HL-60 (cell line): ENCODE measurements around the gene STK17A.

Source experiments
- DNase-seq, 2 experiments: peaks; one replicate each; pipeline ENCODE4 v3.0.0-alpha.2; 2010 to 2020; ENCODE audit warnings: low read depth in 1 of 2, low spot score in 1 of 2
- H3K27ac ChIP-seq: fragments of 250-450 bp; sonication (Bioruptor Pico); replicated peaks from 2 replicates; pipeline ENCODE4 v1.5.1; 2020; ENCODE audit warnings: mild to moderate bottlenecking, moderate library complexity
- H3K27me3 ChIP-seq: fragments of 250-450 bp; sonication (Bioruptor Pico); 2 replicates; pipeline ENCODE4 v1.5.1; 2021; ENCODE audit warnings: mild to moderate bottlenecking, moderate library complexity; ENCODE audit not compliant: insufficient read depth, poor library complexity, severe bottlenecking
- H3K4me3 ChIP-seq: replicated peaks from 2 replicates; pipeline ENCODE4 v1.5.1; 2011; ENCODE audit warnings: mild to moderate bottlenecking, control low read depth, low read length; ENCODE audit not compliant: insufficient read depth
- GABPA ChIP-seq: IDR thresholded peaks from 2 replicates; pipeline ENCODE4 v1.6.1; 2012; ENCODE audit warnings: low read depth
- POLR2AphosphoS5 ChIP-seq: IDR thresholded peaks from 2 replicates; pipeline ENCODE4 v1.6.1; 2012; ENCODE audit warnings: low read depth
- SPI1 ChIP-seq: IDR thresholded peaks from 2 replicates; pipeline ENCODE4 v1.6.1; 2012; ENCODE audit warnings: low read depth, mild to moderate bottlenecking, borderline replicate concordance
- TF ChIP-seq, protein P1 (sequence below): IDR thresholded peaks from 2 replicates; pipeline ENCODE4 v1.6.1; 2012; ENCODE audit warnings: low read depth; ENCODE audit not compliant: insufficient replicate concordance
- TF ChIP-seq, protein P2 (sequence below): IDR thresholded peaks from one replicate; pipeline ENCODE4 v1.5.1; 2011; ENCODE audit warnings: low read length, control low read depth, inconsistent platforms; ENCODE audit not compliant: insufficient read depth

STK17A gene

DNA sequence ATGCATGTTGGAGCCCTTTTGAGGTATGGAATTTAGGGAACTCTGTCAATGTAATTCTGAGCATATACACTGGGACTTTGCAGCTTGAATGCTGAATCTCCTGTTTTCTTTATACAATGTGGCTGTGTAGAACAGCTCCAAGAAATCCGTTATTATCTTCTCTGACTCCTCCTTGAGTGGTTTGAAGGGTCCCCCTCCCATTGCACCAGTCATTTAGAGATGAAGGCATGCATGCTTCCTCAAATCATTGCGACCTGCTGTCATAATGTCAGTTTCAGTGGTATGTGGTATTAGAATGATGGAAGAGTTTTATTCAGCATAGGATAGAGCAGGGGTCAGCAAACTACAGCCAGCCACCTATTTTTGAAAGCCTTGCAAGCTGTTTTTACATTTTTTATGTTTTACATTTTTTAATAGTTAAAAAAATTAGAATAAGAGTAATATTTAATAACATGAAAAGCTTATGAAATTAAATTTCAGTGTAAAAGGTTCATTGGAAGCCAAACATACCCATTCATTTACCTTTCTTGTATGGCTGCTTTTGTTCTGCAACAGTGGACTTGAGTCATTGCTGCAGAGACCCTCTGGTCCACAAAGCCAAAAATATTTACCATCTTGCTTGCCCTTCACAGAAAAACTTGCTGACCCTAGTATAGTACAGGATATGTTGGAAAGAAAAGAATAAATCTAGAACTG lies 8.1 kb downstream of the STK17A start:
- no peak overlapping the region for H3K27ac ChIP-seq
- TF ChIP-seq GABPA (no peak), POLR2AphosphoS5 (no peak), SPI1 (no peak)
- TF ChIP-seq, protein P1, sequence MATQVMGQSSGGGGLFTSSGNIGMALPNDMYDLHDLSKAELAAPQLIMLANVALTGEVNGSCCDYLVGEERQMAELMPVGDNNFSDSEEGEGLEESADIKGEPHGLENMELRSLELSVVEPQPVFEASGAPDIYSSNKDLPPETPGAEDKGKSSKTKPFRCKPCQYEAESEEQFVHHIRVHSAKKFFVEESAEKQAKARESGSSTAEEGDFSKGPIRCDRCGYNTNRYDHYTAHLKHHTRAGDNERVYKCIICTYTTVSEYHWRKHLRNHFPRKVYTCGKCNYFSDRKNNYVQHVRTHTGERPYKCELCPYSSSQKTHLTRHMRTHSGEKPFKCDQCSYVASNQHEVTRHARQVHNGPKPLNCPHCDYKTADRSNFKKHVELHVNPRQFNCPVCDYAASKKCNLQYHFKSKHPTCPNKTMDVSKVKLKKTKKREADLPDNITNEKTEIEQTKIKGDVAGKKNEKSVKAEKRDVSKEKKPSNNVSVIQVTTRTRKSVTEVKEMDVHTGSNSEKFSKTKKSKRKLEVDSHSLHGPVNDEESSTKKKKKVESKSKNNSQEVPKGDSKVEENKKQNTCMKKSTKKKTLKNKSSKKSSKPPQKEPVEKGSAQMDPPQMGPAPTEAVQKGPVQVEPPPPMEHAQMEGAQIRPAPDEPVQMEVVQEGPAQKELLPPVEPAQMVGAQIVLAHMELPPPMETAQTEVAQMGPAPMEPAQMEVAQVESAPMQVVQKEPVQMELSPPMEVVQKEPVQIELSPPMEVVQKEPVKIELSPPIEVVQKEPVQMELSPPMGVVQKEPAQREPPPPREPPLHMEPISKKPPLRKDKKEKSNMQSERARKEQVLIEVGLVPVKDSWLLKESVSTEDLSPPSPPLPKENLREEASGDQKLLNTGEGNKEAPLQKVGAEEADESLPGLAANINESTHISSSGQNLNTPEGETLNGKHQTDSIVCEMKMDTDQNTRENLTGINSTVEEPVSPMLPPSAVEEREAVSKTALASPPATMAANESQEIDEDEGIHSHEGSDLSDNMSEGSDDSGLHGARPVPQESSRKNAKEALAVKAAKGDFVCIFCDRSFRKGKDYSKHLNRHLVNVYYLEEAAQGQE: no peak
- TF ChIP-seq, protein P2, sequence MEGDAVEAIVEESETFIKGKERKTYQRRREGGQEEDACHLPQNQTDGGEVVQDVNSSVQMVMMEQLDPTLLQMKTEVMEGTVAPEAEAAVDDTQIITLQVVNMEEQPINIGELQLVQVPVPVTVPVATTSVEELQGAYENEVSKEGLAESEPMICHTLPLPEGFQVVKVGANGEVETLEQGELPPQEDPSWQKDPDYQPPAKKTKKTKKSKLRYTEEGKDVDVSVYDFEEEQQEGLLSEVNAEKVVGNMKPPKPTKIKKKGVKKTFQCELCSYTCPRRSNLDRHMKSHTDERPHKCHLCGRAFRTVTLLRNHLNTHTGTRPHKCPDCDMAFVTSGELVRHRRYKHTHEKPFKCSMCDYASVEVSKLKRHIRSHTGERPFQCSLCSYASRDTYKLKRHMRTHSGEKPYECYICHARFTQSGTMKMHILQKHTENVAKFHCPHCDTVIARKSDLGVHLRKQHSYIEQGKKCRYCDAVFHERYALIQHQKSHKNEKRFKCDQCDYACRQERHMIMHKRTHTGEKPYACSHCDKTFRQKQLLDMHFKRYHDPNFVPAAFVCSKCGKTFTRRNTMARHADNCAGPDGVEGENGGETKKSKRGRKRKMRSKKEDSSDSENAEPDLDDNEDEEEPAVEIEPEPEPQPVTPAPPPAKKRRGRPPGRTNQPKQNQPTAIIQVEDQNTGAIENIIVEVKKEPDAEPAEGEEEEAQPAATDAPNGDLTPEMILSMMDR: no peak
- no peak overlapping the region for H3K4me3 ChIP-seq
- H3K27me3 ChIP-seq: no peaks in the 10 kb centered on the region
- peak in 1 of 2 experiments; percentile 61 for DNase-seq

DNA sequence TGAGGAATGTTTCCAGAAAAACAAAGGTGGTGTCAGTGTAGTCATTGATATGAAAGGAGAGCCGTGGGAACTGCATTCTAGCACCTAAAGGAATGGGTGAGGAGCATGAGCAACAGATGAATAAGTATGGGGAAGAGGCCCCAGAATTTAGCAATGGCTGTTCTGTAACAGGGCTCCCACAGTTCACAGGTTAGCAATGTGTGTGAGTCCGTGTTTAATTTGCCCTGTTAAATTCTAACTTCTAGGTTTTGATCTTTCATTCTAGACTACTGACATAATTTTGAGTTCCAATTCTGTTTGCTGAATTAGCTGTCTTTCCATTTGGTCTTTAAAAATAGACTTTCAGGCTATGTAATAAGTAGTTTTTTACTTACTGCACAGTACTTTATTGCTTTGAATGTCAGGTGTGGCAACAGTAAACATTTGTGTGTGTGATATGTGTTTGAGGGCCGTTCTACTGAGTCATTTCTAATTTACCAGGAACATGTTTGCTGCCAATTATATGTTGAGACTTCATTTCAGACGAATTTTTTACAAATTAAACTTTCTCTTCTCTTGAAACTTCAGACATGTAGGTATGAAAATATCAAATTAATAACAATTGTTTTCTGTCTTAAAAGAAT lies 8.8 kb downstream of the STK17A start:
- no peak overlapping the region for H3K4me3 ChIP-seq
- peak overlapping the region; percentile 12; the same call in 1 of the 2 replicates for H3K27ac ChIP-seq
- H3K27me3 ChIP-seq: no peaks in the 10 kb centered on the region
- TF ChIP-seq GABPA: no peak
- TF ChIP-seq, protein P1: no peak
- TF ChIP-seq, protein P2: no peak
- TF ChIP-seq POLR2AphosphoS5: no peak
- TF ChIP-seq SPI1: peak; percentile 34; the same call in 1 of the 2 replicates
- DNase-seq: peak in 1 of 2 experiments; percentile 68

DNA sequence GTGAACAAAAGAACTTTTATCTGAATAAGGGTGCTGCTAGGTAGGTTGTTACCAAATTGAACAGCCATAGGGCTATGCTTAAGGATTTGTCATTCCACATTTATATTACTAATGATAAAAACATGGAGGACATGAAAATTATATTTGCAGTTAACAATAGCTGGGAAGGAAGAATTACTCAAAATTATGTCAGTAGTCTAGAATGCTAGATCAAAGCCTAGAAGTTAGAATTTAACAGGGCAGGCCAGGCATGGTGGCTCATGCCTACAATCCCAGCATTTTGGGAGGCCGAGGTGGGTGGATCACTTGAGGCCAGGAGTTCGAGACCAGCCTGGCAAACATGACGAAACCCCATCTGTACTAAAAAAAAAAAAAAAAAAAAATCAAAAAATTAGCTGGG lies 9.4 kb downstream of the STK17A start:
- Histone ChIP-seq H3K4me3 (no peak overlapping the region), H3K27me3 (no peaks in the 10 kb centered on the region), H3K27ac (no peak overlapping the region; the same call in 1 of the 2 replicates)
- DNase-seq: no peak
- TF ChIP-seq SPI1: no peak

DNA sequence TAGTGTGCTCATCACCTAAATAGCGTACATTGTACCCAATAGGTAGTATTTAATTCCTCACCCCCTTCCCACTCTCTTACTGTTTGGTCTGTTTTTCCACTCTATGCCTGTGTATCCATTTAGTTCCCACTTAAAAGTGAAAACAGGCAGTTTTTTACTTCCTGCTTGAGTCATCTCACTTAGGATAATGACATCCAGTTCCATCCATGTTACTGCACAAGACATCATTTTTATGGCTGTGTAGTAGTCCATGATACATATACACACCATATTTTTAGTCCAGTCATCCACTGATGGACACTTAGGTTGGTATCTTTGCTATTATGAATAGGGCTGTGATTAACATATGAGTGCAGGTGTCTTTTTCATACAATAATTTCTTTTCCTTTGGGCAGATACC lies 10.1 kb downstream of the STK17A start:
- Histone ChIP-seq H3K27me3 (no peaks in the 10 kb centered on the region), H3K27ac (no peak overlapping the region), H3K4me3 (no peak overlapping the region)
- TF ChIP-seq SPI1: no peak
- TF ChIP-seq, protein P2: no peak
- TF ChIP-seq, protein P1: no peak
- TF ChIP-seq GABPA: no peak
- TF ChIP-seq POLR2AphosphoS5: no peak
- DNase-seq: no peak
